Ammon's horn (tissue), 1 donor: ENCODE results near the gene MT3.
"Not testable (repeated sequence)": the region's sequence is repeated elsewhere in the genome, so short reads cannot be mapped to it uniquely, and the experiment has no call there.

Experiments used
- DNase-seq: peaks from one replicate; pipeline ENCODE4 v3.0.0-alpha.2; 2016; ENCODE audit warnings: low spot score

The MT3 gene

GRCh38 chr16:56610017-56610608 lies 20.8 kb downstream of the MT3 start:
- peak; percentile 54 for DNase-seq

GRCh38 chr16:56610609-56611111 lies 21.3 kb downstream of the MT3 start:
- DNase-seq, result no peak

GRCh38 chr16:56611281-56611833 lies 22.0 kb downstream of the MT3 start:
- peak; percentile 72 for DNase-seq

- no peak for DNase-seq
Observed at GRCh38 chr16:56613706-56614105, 24.4 kb downstream of the MT3 start.

GRCh38 chr16:56614549-56614991 lies 25.2 kb downstream of the MT3 start:
- no peak for DNase-seq

GRCh38 chr16:56615353-56615752 lies 26.0 kb downstream of the MT3 start:
- no peak for DNase-seq

GRCh38 chr16:56616608-56617211 lies 27.4 kb downstream of the MT3 start:
- no peak for DNase-seq

- DNase-seq, result peak; percentile 56
Observed at GRCh38 chr16:56617212-56618085, 28.1 kb downstream of the MT3 start.

- DNase-seq, result no peak
Observed at GRCh38 chr16:56618138-56618537, 28.8 kb downstream of the MT3 start.

GRCh38 chr16:56620339-56620897 lies 31.1 kb downstream of the MT3 start:
- DNase-seq, result no peak

- not testable (repeated sequence) for DNase-seq
Observed at GRCh38 chr16:56621665-56622445, 32.5 kb downstream of the MT3 start.

GRCh38 chr16:56623184-56623583 lies 33.9 kb downstream of the MT3 start:
- not testable (repeated sequence) for DNase-seq

GRCh38 chr16:56623637-56624036 lies 34.3 kb downstream of the MT3 start:
- DNase-seq, result no peak

GRCh38 chr16:56625140-56625942 lies 36.0 kb downstream of the MT3 start, which contains the start of gene MT1E:
TSS of gene MT1E (plus strand) at chr16:56625781. CDS start at chr16:56625852, 71 bp downstream.
- peak; percentile 69 for DNase-seq

GRCh38 chr16:56625943-56626654 lies 36.8 kb downstream of the MT3 start:
- peak; percentile 28 for DNase-seq

- DNase-seq, result no peak
Observed at GRCh38 chr16:56626685-56627084, 37.4 kb downstream of the MT3 start.

- DNase-seq, result no peak
Observed at GRCh38 chr16:56628486-56629350, 39.4 kb downstream of the MT3 start.

GRCh38 chr16:56629531-56629930 lies 40.2 kb downstream of the MT3 start:
- DNase-seq, result no peak

- DNase-seq, result no peak
Observed at GRCh38 chr16:56630134-56630533, 40.8 kb downstream of the MT3 start.
